NCI-H1105 treated with DMSO at 0.1 percent for 48 hours (cell line): ENCODE measurements around the gene MRPL41.
"Not testable (repeated sequence)": the region's sequence is repeated elsewhere in the genome, so short reads cannot be mapped to it uniquely, and the experiment has no call there.

Experiments
- DNase-seq: peaks from one replicate; lab custom pipeline; 2025; lab: John Stamatoyannopoulos, UW

MRPL41 gene

DNA sequence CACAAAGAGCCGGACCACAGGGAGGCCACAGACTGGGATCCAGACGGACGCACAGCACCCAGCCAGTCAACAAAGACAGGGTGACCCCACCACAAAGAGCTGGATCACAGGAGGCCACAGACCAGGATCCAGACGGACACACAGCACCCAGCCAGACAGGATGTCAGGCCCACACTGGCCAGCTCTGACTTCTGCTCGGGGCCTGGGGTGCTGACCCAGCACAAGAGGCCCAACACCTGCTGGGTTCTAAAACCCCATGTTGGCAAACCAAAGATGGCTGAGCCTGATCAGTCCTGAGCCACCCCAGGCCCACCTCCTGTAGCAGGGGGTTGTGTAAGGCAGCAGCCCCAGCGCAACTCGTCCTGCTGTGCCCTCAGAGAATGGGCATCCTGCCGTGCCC is 32.3 kb downstream of the MRPL41 start:
- DNase-seq = no peak

DNA sequence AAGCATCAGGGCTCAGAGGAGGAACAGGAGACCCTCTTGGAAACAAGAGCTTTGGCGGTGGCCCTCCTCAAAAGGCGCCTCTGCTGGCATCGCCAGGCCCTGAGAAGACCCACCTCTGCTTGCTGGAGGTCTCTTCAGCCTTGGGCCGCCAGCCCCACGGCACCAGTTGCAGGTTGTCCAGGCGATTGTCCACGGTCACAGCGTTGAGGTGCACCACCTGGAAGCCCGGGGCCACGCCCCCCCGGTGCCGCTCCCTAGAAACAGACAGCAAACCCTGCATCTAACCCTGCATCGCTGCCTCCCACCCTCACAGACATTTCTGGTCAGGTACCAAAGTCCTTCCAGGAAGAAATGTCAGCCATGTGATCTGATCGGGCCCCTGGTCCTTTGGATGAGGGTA is 35.2 kb downstream of the MRPL41 start:
- no peak for DNase-seq

- no peak for DNase-seq
Measured at GRCh38 chr9:137588311-137588710, 36.6 kb downstream of the MRPL41 start.

- no peak for DNase-seq
Measured at GRCh38 chr9:137588891-137589290, 37.2 kb downstream of the MRPL41 start.

DNA sequence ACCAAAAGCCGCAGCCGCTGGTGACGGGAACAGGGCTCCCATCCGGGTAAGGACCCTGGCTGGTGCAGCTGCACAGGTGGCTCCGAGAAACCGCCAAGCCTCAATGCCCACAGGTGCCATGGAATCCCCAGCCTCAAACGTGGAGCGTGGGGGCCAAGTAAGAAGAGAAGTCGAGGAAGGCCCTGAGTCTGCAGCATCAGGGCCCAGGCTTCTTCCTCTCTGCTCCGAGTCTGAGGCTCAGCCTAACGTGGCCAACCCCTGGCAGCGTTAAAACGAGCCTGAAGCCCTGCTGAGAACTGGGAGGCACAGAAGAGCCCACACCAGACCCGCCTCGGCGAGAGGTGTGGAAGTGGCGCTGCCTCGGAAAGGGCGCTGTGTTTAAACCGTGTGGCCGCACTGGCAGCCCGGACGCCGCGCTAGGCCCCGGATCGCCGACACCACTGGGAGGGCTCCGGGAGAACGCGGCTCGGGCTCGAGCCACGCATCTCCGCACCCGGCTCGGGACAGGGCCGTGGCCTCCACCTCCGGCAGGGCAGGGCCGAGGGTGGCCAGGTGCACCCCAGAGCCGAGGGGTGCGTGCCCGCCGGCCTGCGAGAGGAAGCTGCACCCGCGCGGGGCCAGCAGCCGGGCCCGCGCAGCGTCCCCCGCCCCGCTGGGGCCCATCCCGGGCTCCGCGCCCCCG is 37.9 kb downstream of the MRPL41 start:
- no peak for DNase-seq

GRCh38 chr9:137590123-137590468 is 38.4 kb downstream of the MRPL41 start:
- no peak for DNase-seq

GRCh38 chr9:137590469-137591383 is 39.0 kb downstream of the MRPL41 start, which contains the start of gene ZMYND19:
Gene ZMYND19, minus strand, starts transcription at chr9:137590512. Its CDS starts 249 bp downstream, at chr9:137590263.
- DNase-seq = peak; percentile 83

DNA sequence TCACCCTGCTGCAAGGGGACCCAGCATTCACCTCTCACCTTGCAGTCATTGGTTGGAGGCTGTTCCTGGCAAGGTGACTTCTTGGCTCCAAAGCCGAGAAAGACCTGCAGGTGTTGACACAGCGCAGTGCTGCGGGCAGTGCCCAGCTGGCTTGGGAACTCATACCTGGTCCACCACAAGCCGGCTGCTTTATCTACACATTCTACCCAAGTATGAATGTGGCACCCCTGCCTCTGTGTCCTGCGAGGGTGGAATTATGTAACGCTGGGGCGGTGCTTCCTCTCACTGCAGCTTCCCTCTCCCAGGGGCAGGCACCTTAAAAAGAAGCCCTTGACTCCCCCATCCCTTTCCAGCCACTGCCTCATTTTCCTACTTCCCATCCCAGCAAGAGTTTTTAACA is 41.1 kb downstream of the MRPL41 start:
- no peak for DNase-seq

DNA sequence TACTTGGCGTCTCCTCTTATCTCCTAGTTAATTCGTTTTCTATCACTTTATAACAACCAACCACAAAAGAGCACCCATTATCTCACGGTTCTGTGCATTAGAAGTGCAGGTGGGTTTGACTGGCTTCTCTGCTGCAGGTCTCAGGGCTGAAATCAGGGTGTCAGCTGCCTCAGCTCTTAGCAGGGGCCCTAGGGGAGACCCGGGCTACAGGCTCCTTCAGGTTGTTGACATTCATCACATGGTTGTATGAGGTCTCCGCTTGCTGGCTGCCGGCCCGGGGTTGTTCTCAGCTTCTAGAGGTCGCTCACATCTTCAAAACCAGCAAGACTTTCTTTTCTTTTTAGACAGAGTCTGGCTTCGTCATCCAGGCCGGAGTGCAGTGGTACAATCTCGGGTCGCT is 41.5 kb downstream of the MRPL41 start:
- DNase-seq = no peak

DNA sequence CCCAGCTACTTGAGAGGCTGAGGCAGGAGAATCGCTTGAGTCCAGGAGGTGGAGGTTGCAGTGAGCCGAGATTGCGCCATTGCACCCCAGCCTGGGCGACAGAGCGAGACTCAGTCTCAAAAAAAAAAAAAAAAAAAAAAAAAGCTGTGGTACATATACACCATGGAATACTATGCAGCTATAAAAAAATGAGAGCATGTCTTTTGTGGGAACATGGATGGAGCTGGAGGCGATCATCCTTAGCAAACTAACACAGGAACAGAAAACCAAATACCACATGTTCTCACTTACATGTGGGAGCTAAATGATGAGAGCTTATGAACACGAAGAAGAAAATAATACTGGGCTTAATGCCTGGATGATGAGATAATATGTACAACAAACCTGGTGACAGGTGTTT is 44.9 kb downstream of the MRPL41 start:
- not testable (repeated sequence) for DNase-seq

DNA sequence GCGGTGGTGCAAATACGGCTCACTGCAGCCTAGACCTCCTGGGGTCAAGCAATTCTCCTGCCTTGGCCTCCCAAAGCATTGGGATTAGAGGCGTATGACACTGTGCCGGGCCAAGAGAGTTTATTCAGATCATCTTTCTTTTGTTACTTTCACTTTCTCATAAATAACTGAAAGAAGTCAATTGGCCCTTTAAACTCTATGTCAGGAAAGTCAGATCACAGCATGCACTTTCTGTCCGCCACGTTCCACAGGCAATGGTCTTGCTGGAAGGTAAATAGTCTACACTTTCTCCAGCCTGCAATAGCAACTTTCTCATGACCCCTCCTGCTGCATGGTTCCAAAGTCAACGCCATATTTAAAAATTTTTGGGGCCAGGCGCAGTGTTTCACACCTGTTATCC is 47.3 kb downstream of the MRPL41 start:
- DNase-seq = no peak
